A549 treated with CORT108297 at 1 μM for 4 hours (cell line): Measurements from ENCODE around the gene RNASE4. TPM values are rescaled to one million over a fixed set of nuclear protein-coding genes. Genes with fewer than 3 reads are reported as not detected.

ENCODE experiments used
- total RNA-seq: library from RNA; stranded (reverse); fragments of 200-300 nt; extraction: Qiagen RNA extraction; gene quantifications from 5 replicates; pipeline ENCODE4 v1.2.3, GENCODE V29; 2022

RNASE4 gene, protein sequence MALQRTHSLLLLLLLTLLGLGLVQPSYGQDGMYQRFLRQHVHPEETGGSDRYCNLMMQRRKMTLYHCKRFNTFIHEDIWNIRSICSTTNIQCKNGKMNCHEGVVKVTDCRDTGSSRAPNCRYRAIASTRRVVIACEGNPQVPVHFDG
- 5.5 to 8.9 TPM (median 8.1 TPM) in 5 replicates for total RNA-seq

DNA sequence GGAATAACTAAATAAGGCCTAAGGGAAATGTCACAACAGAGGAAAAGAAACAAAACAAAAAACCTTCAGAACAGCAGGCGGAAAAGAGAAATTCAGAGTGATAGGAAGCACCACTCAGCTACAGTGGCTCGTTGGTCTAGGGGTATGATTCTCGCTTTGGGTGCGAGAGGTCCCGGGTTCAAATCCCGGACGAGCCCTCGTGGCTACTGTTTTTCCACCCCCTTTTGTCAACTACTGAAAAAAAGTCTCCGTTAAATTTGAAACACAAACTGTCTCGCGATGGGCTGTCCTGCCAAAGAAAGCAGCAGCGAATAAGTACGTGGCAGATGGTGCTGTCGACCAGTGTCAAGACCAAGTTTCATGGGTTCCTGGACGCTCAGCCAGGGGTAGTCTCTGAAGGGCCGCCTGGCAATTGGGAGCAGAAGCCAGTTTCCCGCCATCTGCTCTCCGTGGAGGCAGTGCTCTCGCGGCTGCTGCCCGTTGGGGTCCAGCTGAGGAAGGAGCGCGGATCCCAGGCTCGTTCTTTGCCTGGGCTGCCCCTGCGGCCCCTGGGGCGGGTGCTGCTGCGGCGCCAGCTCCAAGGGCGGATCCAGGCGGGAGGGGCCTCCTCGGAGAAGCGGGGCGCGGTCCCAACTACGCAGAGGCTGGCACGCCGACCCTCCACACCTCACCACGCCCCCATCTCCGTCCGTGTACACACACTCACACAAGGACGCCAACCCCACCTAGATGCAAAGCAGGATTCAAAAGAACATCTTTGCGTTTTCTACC lies at the start of gene RNASE4:
RNASE4 (plus strand) TSS at position 670 of the 771 bp plus-strand sequence. CDS start 14,812 bp downstream, outside the sequence.

DNA sequence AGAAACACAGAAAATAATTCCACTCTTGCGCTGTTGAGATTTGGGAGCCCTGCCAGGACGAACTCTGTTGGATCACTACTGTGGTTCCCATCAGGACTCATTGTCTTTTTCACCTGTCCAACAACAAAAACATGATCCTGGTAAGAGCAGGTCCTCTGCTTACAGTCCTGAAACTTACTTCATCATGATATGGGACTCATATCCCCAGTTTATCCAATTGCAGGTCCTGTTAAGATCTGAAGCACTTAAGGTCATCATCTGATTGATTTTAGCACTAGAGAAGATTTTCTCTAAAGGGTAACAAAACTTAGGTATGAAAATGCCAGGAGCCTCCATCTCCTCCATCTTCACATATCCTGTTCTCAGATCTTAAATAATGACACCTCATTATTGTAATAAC lies 42.8 kb upstream of the RNASE4 start, which contains the start of gene OR6S1:
OR6S1 (minus strand) TSS at position 101 of the 400 bp plus-strand sequence; CDS start at position 101, 0 bp downstream.

DNA sequence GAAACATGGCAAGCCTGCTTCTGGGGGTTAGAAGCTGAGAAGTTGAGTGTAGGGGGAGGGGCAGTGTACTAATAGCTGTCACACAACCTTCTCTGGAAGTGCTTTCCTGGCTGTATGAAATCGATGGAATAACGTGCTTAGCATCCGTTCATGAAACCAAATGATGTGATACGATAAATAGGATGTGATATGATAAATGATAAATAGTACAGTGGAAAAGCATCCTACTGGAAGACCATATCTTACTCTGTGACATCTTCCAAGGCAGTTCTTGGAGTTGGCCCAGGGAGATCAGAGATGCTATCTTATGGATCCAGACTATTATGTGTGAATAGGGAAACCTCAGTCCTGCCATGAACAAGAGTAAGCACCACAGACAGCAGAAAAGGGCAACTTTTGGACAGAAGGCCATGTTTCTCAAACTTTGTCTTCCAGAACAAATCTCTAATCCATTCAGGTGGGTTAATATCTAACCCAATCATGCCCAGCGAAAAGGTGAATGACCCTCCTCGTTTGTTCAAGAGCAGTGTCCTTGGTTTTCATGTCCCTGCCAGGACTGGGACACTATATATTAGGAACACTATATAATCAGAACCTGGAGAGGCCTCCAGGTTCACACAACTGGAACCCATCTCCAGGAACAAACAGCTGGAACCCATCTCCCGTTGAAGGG lies 3.9 kb downstream of the RNASE4 start, which contains the start of gene ANG:
ANG (plus strand) TSS at position 598 of the 673 bp plus-strand sequence. CDS start 4,801 bp downstream, outside the sequence.

DNA sequence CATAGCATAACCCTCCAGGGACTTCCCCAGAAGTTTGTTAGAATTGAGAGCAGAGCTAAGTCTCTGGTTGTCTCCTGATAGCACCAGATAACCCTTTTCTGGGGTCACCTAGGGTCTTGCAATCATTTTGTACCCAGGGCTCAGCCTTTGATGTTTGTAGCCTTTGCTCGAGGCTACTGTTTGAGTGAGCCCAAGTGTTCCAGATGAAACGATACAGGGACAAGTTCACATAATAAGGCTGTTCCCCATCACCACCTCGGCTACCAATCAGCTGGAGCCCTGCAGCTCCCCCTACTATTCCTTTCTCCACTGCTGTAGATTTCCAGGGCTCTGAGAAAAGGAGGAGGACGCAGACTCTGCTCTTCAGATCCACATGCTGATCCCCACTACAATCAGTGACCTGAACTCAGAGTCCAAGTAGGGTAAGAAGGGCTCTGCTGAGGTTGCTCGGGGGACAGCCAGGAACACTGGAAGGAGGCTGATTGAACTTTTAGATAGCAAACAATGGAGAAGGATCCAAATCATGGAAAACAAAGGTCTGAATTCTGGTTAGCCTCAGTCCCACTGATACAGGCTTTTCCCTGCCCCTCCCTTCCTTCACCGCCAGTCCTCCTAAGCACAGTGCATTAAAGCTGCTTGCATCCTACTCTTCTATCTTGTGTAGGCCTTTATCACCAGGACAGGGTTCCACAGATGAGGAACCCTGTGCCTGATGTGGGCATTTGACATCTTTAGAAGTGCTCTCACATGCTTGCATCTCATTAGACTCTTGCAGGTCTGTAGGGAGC lies 61.4 kb downstream of the RNASE4 start, which contains the start of gene EDDM3A:
EDDM3A (plus strand) TSS at position 317 of the 788 bp plus-strand sequence. CDS start 1,694 bp downstream, outside the sequence.

Other genes starting within 250 kb of the RNASE4 start
- 0.01 to 0.02 TPM in 2 of 5 replicates, not detected in the others for gene KLHL33, start 248.4 kb upstream of the RNASE4 start, total RNA-seq
- 24.8 to 26.9 TPM (median 26.0 TPM) in 5 replicates for gene OSGEP, start 229.7 kb upstream of the RNASE4 start, total RNA-seq
- gene APEX1, start 229.3 kb upstream of the RNASE4 start, total RNA-seq, result 256 to 269 TPM (median 260 TPM) in 5 replicates
- 27.7 to 42.8 TPM (median 34.4 TPM) in 5 replicates for gene PIP4P1, start 223.1 kb upstream of the RNASE4 start, total RNA-seq
- 154 to 192 TPM (median 164 TPM) in 5 replicates for gene PNP, start 215.2 kb upstream of the RNASE4 start, total RNA-seq
- gene RNASE10, start 179.0 kb upstream of the RNASE4 start, total RNA-seq, result 0.13 to 0.35 TPM (median 0.22 TPM) in 5 replicates
- gene RNASE9, start 123.5 kb upstream of the RNASE4 start, total RNA-seq, result not detected in 5 replicates
- not detected in 5 replicates for gene RNASE11, start 96.6 kb upstream of the RNASE4 start, total RNA-seq
- gene RNASE12, start 93.2 kb upstream of the RNASE4 start, total RNA-seq, result not detected in 5 replicates
- not detected in 5 replicates for gene OR6S1, start 42.9 kb upstream of the RNASE4 start, total RNA-seq
- 8.0 to 13.7 TPM (median 9.4 TPM) in 5 replicates for gene ANG, start 4.2 kb downstream of the RNASE4 start, total RNA-seq
- not detected in 5 replicates for gene EDDM3A, start 61.3 kb downstream of the RNASE4 start, total RNA-seq
- not detected in 5 replicates for gene EDDM3B, start 83.8 kb downstream of the RNASE4 start, total RNA-seq
- not detected in 5 replicates for gene RNASE6, start 96.7 kb downstream of the RNASE4 start, total RNA-seq
- 0.15 to 0.57 TPM (median 0.25 TPM) in 5 replicates for gene RNASE1, start 118.3 kb downstream of the RNASE4 start, total RNA-seq
- gene RNASE3, start 206.8 kb downstream of the RNASE4 start, total RNA-seq, result not detected in 5 replicates